ENCODE measurements around the gene ANO1. TPM values are rescaled to one million over a fixed set of nuclear protein-coding genes. Genes with fewer than 3 reads are reported as not detected.

ANO1 gene
- polyA plus RNA-seq, 1 donor (not counting 4 experiments of a cell fraction or from before 2014, with no cell fraction given): 45.2 TPM

DNA sequence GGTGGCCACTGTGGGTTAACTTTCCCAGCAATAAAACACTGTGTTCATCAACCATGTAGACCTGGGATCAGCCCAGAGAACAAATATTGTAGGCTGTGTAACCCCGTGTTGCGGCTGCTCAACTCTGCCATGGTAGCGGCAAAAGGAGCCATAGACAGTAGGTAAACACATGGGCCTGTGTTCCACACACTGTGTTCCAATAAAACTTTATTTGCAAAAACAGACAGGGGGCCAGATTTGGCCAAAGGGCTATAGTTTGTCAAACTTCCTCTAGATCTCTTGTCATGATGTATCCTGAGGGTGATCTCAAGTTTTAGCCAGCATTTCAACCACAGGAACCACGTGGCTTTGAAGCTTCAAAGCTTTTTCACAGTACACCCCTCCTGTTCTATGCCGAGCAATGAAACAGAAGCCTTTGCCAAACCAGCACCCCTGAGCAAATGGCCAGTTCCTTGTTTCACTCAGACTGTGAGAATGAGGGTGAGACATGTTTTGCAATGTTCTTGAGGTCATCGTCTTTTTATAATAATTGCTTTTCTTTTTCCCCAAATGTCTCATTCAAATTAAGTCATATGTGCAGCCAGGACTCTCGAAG is 75.1 kb downstream of the ANO1 start:
- DNase-seq (ENCODE audit: low read depth, low spot score) (no peak), FAIRE-seq (no peak)
- no peak overlapping the region for H3K4me3 ChIP-seq (ENCODE audit: control insufficient read depth in 2 of 3, extremely low read depth in 1 of 3, insufficient read depth in 2 of 3, low read depth in 1 of 3, low read length in 3 of 3)
- H3K4me2 ChIP-seq (ENCODE audit: control insufficient read depth, extremely low read depth, insufficient read depth, low read depth, low read length): no peak overlapping the region
- H3K36me3 ChIP-seq (ENCODE audit: control insufficient read depth in 2 of 2, extremely low read depth in 1 of 2, insufficient read depth in 2 of 2, low read length in 2 of 2): no peaks in the 10 kb centered on the region
- no peak overlapping the region for H2AFZ ChIP-seq (ENCODE audit: control insufficient read depth, low read length)
- TF ChIP-seq, protein P1, sequence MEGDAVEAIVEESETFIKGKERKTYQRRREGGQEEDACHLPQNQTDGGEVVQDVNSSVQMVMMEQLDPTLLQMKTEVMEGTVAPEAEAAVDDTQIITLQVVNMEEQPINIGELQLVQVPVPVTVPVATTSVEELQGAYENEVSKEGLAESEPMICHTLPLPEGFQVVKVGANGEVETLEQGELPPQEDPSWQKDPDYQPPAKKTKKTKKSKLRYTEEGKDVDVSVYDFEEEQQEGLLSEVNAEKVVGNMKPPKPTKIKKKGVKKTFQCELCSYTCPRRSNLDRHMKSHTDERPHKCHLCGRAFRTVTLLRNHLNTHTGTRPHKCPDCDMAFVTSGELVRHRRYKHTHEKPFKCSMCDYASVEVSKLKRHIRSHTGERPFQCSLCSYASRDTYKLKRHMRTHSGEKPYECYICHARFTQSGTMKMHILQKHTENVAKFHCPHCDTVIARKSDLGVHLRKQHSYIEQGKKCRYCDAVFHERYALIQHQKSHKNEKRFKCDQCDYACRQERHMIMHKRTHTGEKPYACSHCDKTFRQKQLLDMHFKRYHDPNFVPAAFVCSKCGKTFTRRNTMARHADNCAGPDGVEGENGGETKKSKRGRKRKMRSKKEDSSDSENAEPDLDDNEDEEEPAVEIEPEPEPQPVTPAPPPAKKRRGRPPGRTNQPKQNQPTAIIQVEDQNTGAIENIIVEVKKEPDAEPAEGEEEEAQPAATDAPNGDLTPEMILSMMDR (optimal IDR thresholded peaks at IDR 0.05 in 1 of 3, IDR thresholded peaks at IDR 0.05 in 1 of 3, conservative IDR thresholded peaks at IDR 0.05 in 1 of 3; ENCODE audit: extremely low read depth in 1 of 3, insufficient read depth in 2 of 3, low read length in 3 of 3): no peak
- no peak for TF ChIP-seq EZH2 (IDR thresholded peaks at IDR 0.05; ENCODE audit: low read length)
- no peaks in the 10 kb centered on the region for H4K20me1 ChIP-seq (ENCODE audit: control insufficient read depth, extremely low read depth, insufficient read depth, low read length)
- peaks cover 24% of the 10 kb centered on the region for H3K4me1 ChIP-seq (ENCODE audit: control insufficient read depth, extremely low read depth, insufficient read depth, low read length)
- H3K9me3 ChIP-seq (ENCODE audit: control insufficient read depth, low read depth, low read length): no peaks in the 10 kb centered on the region
- H3K9ac ChIP-seq (ENCODE audit: control insufficient read depth, extremely low read depth, insufficient read depth, low read length): no peak overlapping the region
- no peaks in the 10 kb centered on the region for H3K27me3 ChIP-seq (ENCODE audit: control insufficient read depth, extremely low read depth, insufficient read depth, low read length)
- no peak overlapping the region for H3K27ac ChIP-seq (ENCODE audit: control insufficient read depth, insufficient read depth, low read length)
- H3K79me2 ChIP-seq (ENCODE audit: control insufficient read depth, insufficient read depth, low read length): no peaks in the 10 kb centered on the region
- H3K9me1 ChIP-seq (ENCODE audit: control insufficient read depth, extremely low read depth, insufficient read depth, low read length): no peaks in the 10 kb centered on the region
- dilution Hi-C loops (cut with MboI; ENCODE audit: extremely low pct_ligation_motif_present, low sequenced_read_pairs): no loop called here

DNA sequence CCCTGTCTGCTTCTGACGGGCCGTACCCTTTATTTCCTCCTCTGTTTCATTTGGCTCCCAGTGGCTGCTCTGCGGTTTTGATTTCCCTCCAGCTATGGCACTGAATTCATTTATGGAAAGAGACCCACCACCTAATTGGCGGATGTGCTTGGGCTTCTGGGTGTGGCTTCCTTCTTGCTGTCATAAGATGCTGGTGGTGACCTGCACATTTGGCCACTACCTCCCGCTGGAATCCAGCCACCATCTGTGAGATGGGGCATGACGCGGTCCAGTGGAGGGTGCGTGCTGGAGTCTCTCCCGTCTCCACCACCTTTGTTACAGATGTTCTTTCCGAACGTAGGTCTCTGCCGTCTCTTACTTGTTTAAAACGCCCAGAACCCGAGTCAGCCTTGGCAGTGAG is 77.3 kb downstream of the ANO1 start:
- peak overlapping the region; percentile 65 for H3K4me2 ChIP-seq (ENCODE audit: control insufficient read depth, extremely low read depth, insufficient read depth, low read depth, low read length)
- H3K9me1 ChIP-seq (ENCODE audit: control insufficient read depth, extremely low read depth, insufficient read depth, low read length): no peaks in the 10 kb centered on the region
- no peak for TF ChIP-seq EZH2 (IDR thresholded peaks at IDR 0.05; ENCODE audit: low read length)
- TF ChIP-seq, protein P1 (optimal IDR thresholded peaks at IDR 0.05 in 1 of 3, IDR thresholded peaks at IDR 0.05 in 1 of 3, conservative IDR thresholded peaks at IDR 0.05 in 1 of 3; ENCODE audit: extremely low read depth in 1 of 3, insufficient read depth in 2 of 3, low read length in 3 of 3): no peak
- no peaks in the 10 kb centered on the region for H4K20me1 ChIP-seq (ENCODE audit: control insufficient read depth, extremely low read depth, insufficient read depth, low read length)
- H3K27me3 ChIP-seq (ENCODE audit: control insufficient read depth, extremely low read depth, insufficient read depth, low read length): no peaks in the 10 kb centered on the region
- peaks cover 38% of the 10 kb centered on the region for H3K4me1 ChIP-seq (ENCODE audit: control insufficient read depth, extremely low read depth, insufficient read depth, low read length)
- no peaks in the 10 kb centered on the region for H3K36me3 ChIP-seq (ENCODE audit: control insufficient read depth in 2 of 2, extremely low read depth in 1 of 2, insufficient read depth in 2 of 2, low read length in 2 of 2)
- H3K27ac ChIP-seq (ENCODE audit: control insufficient read depth, insufficient read depth, low read length): peak overlapping the region; percentile 84
- no peak for FAIRE-seq
- no peaks in the 10 kb centered on the region for H3K79me2 ChIP-seq (ENCODE audit: control insufficient read depth, insufficient read depth, low read length)
- H3K9me3 ChIP-seq (ENCODE audit: control insufficient read depth, low read depth, low read length): no peaks in the 10 kb centered on the region
- no peak for DNase-seq (ENCODE audit: low read depth, low spot score)
- H2AFZ ChIP-seq (ENCODE audit: control insufficient read depth, low read length): no peak overlapping the region
- H3K4me3 ChIP-seq (ENCODE audit: control insufficient read depth in 2 of 3, extremely low read depth in 1 of 3, insufficient read depth in 2 of 3, low read depth in 1 of 3, low read length in 3 of 3): no peak overlapping the region
- dilution Hi-C loops (cut with MboI; ENCODE audit: extremely low pct_ligation_motif_present, low sequenced_read_pairs): no loop called here
- H3K9ac ChIP-seq (ENCODE audit: control insufficient read depth, extremely low read depth, insufficient read depth, low read length): peak overlapping the region; percentile 42

Data from keratinocyte (primary cell).